Natural killer cell (primary cell): ENCODE measurements around the gene KCTD19. TPM values are rescaled to one million over a fixed set of nuclear protein-coding genes. Genes with fewer than 3 reads are reported as not detected.
A peak's percentile ranks its signal among the peaks of the same experiment; 100 is the strongest.

Source experiments
- ATAC-seq, 3 donors: fragments of 150-1000 bp in 2 of 3; fragments of 200-7000 bp in 1 of 3; cut with Tn5 transposase; 1 replicate in 1 of 3; 2 replicates in 2 of 3; pipeline ENCODE4 v1.10.0; 2021; ENCODE audit warnings: mild to moderate bottlenecking in 2 of 3, moderate library complexity in 2 of 3
- DNase-seq, 2 donors: peaks; one replicate each; pipeline versions ENCODE4 v3.0.0 to v3.0.0-alpha.2; 2013 to 2021; ENCODE audit warnings: mixed read lengths in 1 of 2
- H3K27ac ChIP-seq: one replicate; pipeline ENCODE4 v1.5.1; 2013; ENCODE audit warnings: mild to moderate bottlenecking, low read length
- H3K27me3 ChIP-seq: one replicate; pipeline ENCODE4 v1.6.1; 2013; ENCODE audit warnings: low read length; ENCODE audit not compliant: control insufficient read depth, insufficient read depth
- H3K36me3 ChIP-seq: one replicate; pipeline ENCODE4 v1.6.1; 2013; ENCODE audit warnings: low read length; ENCODE audit not compliant: control insufficient read depth, insufficient read depth
- H3K4me1 ChIP-seq: one replicate; pipeline ENCODE4 v1.6.1; 2013; ENCODE audit warnings: low read length; ENCODE audit not compliant: control insufficient read depth, insufficient read depth
- H3K4me3 ChIP-seq: one replicate; pipeline ENCODE4 v1.5.1; 2013; ENCODE audit warnings: low read length
- H3K9me3 ChIP-seq: one replicate; pipeline ENCODE4 v1.6.1; 2013; ENCODE audit warnings: low read length; ENCODE audit not compliant: control insufficient read depth, insufficient read depth
- H3K27ac Mint-ChIP-seq, 2 donors: one replicate each; pipeline ENCODE4 v1.8.0; 2022; ENCODE audit warnings: mild to moderate bottlenecking in 2 of 2, mixed read lengths in 2 of 2, moderate library complexity in 1 of 2
- H3K27me3 Mint-ChIP-seq, 2 donors: one replicate each; pipeline ENCODE4 v1.8.0; 2022; ENCODE audit warnings: low read depth in 2 of 2, mixed read lengths in 2 of 2
- H3K36me3 Mint-ChIP-seq: one replicate; pipeline ENCODE4 v1.8.0; 2022; ENCODE audit warnings: mixed read lengths
- H3K4me1 Mint-ChIP-seq, 2 donors: one replicate each; pipeline ENCODE4 v1.8.0; 2022; ENCODE audit warnings: mixed read lengths in 2 of 2
- H3K4me3 Mint-ChIP-seq: one replicate; pipeline ENCODE4 v1.8.0; 2022; ENCODE audit warnings: mild to moderate bottlenecking, moderate library complexity, mixed read lengths
- H3K9me3 Mint-ChIP-seq, 2 donors: one replicate each; pipeline ENCODE4 v1.8.0; 2022; ENCODE audit warnings: mixed read lengths in 2 of 2
- CTCF ChIP-seq: fragments of 200-600 bp; IDR thresholded peaks from one replicate; pipeline ENCODE4 v1.8.0; 2022; ENCODE audit warnings: antibody characterized with exemption
- WGBS: methylation state at CpG from one replicate; pipeline ENCODE4 v1.1.7; 2013; ENCODE audit warnings: missing lambda C conversion rate; ENCODE audit not compliant: insufficient coverage; 5-methylcytosine and 5-hydroxymethylcytosine counted together
- intact Hi-C: fragments of 100-400 bp; cut with micrococcal nuclease; formaldehyde crosslinking; loops from one replicate; pipeline ENCODE4 v1.14.2; 2022
- total RNA-seq, 4 donors: library from RNA; stranded (reverse); fragments of 120-200 nt in 1 of 4; gene quantifications; one replicate each; pipeline versions ENCODE4 v1.2.3 to v1.2.4, GENCODE V29; 2013 to 2022

Gene KCTD19
- total RNA-seq, 3 donors from 2014 or later (not counting 1 experiment from before 2014, with no cell fraction given), result not detected

- no peak overlapping the region for H3K27ac ChIP-seq
- H3K27me3 Mint-ChIP-seq, result no peaks in the 10 kb centered on the region
- intact Hi-C loops, result no loop called here
These were observed 86.0 kb downstream of the KCTD19 start for GRCh38 chr16:67240506-67240905.

More at GRCh38 chr16:67240506-67240905, 86.0 kb downstream of the KCTD19 start:
- Histone ChIP-seq H3K9me3 (no peaks in the 10 kb centered on the region), H3K4me1 (peaks cover 28% of the 10 kb centered on the region), H3K4me3 (no peak overlapping the region), H3K27me3 (no peaks in the 10 kb centered on the region), H3K36me3 (peaks cover 34% of the 10 kb centered on the region)
- H3K9me3 Mint-ChIP-seq, result no peaks in the 10 kb centered on the region
- WGBS, result 96% methylated on average over 4 of the region's 4 CpGs
- H3K27ac Mint-ChIP-seq, result peak overlapping the region in 1 of 2 donors; percentile 50
- ATAC-seq, result no peak
- H3K4me1 Mint-ChIP-seq, result peaks cover 27 to 55% of the 10 kb centered on the region in 2 donors
- no peaks in the 10 kb centered on the region for H3K36me3 Mint-ChIP-seq
- TF ChIP-seq CTCF, result no peak
- no peak overlapping the region for H3K4me3 Mint-ChIP-seq
- DNase-seq, result no peak

Other genes starting within 250 kb of the KCTD19 start
- 10 to 100 TPM; 17.0 to 22.4 (median 22.0) TPM for gene PHAF1, start 216.8 kb downstream of the KCTD19 start, total RNA-seq
- 1 to 10 TPM in 2 of 3 donors, under 1 TPM in 1; 0.80 to 1.3 (median 1.0) TPM for gene B3GNT9, start 175.7 kb downstream of the KCTD19 start, total RNA-seq
- 10 to 100 TPM; 15.2 to 27.5 (median 26.8) TPM for gene TRADD, start 166.8 kb downstream of the KCTD19 start, total RNA-seq
- 1 to 10 TPM; 5.2 to 8.3 (median 6.3) TPM for gene FBXL8, start 166.8 kb downstream of the KCTD19 start, total RNA-seq
- 1 to 10 TPM; 6.9 to 8.3 (median 7.3) TPM for gene HSF4, start 162.0 kb downstream of the KCTD19 start, total RNA-seq
- 1 to 10 TPM in 2 of 3 donors, under 1 TPM in 1; 0.88 to 1.3 (median 1.3) TPM for gene NOL3, start 156.2 kb downstream of the KCTD19 start, total RNA-seq
- gene MATCAP1, start 142.8 kb downstream of the KCTD19 start, total RNA-seq, result 10 to 100 TPM in 2 of 3 donors, 1 to 10 TPM in 1; 7.2 to 12.6 (median 10.9) TPM
- gene EXOC3L1, start 136.6 kb downstream of the KCTD19 start, total RNA-seq, result not detected
- gene E2F4, start 134.6 kb downstream of the KCTD19 start, total RNA-seq, result 10 to 100 TPM; 57.6 to 91.7 (median 74.5) TPM
- gene ELMO3, start 127.6 kb downstream of the KCTD19 start, total RNA-seq, result 1 to 10 TPM; 1.9 to 3.3 (median 2.3) TPM
- gene TMEM208, start 99.6 kb downstream of the KCTD19 start, total RNA-seq, result 10 to 100 TPM; 34.5 to 39.2 (median 36.7) TPM
- 10 to 100 TPM; 79.3 to 96.8 (median 89.2) TPM for gene FHOD1, start 79.3 kb downstream of the KCTD19 start, total RNA-seq
- gene SLC9A5, start 77.8 kb downstream of the KCTD19 start, total RNA-seq, result 1 to 10 TPM; 1.2 to 2.6 (median 1.6) TPM
- gene PLEKHG4, start 47.2 kb downstream of the KCTD19 start, total RNA-seq, result 10 to 100 TPM in 1 of 3 donors, 1 to 10 TPM in 2; 6.8 to 14.7 (median 8.5) TPM
- not detected for gene LRRC36, start 74 bp upstream of the KCTD19 start, total RNA-seq
- 1 to 10 TPM in 2 of 3 donors, under 1 TPM in 1; 0.66 to 3.0 (median 1.4) TPM for gene TPPP3, start 66.8 kb upstream of the KCTD19 start, total RNA-seq
- gene ZDHHC1, start 89.7 kb upstream of the KCTD19 start, total RNA-seq, result 1 to 10 TPM in 2 of 3 donors, under 1 TPM in 1; 0.88 to 2.5 (median 1.8) TPM
- gene HSD11B2, start 104.4 kb upstream of the KCTD19 start, total RNA-seq, result not detected
- gene ATP6V0D1, start 154.4 kb upstream of the KCTD19 start, total RNA-seq, result 10 to 100 TPM; 76.0 to 84.9 (median 83.3) TPM
- gene AGRP, start 156.8 kb upstream of the KCTD19 start, total RNA-seq, result under 1 TPM in 1 of 3 donors, not detected in 2; 0.50 TPM
- 100 to 1,000 TPM in 1 of 3 donors, 10 to 100 TPM in 2; 68.2 to 118 (median 74.8) TPM for gene RIPOR1, start 202.1 kb upstream of the KCTD19 start, total RNA-seq
- 10 to 100 TPM; 61.4 to 76.7 (median 63.6) TPM for gene CTCF, start 235.8 kb upstream of the KCTD19 start, total RNA-seq